ENCODE measurements around the gene ZBTB32.
A peak's percentile ranks its signal among the peaks of the same experiment; 100 is the strongest.
"Not testable (repeated sequence)": the region's sequence is repeated elsewhere in the genome, so short reads cannot be mapped to it uniquely, and the experiment has no call there.

The ZBTB32 gene

GRCh38 chr19:35704218-35704617, at the start of gene ZBTB32:
TSS of gene ZBTB32 (plus strand) at chr19:35704558. CDS start at chr19:35714627, 10,069 bp downstream.
- no peak for DNase-seq

GRCh38 chr19:35654828-35655227, 49.5 kb upstream of the ZBTB32 start:
- DNase-seq, result not testable (repeated sequence)

GRCh38 chr19:35655600-35655999, 48.8 kb upstream of the ZBTB32 start:
- no peak for DNase-seq

- no peak for DNase-seq
These were observed 47.7 kb upstream of the ZBTB32 start for GRCh38 chr19:35656700-35657099.

DNA sequence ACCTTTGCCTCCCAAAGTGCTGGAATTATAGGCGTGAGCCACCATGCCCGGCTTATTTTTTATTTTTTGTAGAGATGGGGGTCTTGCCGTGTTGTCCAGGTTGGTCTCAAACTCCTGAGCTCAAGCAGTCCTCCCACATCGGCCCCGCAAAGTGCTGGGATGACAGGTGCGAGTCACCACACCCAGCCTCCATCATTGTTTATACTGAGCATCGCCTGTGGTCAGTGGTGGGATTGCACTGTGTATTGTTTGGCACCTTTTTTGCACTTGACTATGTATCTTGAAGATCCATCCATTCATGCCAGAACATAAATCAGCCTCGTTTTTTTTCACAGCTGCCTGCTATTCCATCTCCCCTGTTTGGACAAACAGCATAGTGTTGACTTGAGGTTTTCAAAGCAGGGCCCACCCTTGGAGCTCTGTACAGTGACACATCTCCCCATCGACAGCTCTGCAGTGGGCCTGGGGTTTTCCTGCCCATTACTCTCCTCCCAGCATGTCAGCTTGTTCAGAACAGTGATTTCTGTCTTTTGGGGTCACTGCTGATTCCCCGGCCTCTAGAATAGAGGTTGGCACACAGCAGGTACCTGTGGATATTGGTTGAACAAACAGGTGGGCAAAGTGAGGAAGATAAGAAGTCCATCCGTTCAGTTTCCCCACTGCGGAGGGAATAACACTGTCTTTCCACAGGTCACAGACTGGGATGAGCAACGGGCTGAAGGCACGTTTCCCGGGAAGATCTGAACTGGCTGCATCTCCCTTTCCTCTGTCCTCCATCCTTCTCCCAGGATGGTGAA, 46.3 kb upstream of the ZBTB32 start:
- DNase-seq, result no peak

DNA sequence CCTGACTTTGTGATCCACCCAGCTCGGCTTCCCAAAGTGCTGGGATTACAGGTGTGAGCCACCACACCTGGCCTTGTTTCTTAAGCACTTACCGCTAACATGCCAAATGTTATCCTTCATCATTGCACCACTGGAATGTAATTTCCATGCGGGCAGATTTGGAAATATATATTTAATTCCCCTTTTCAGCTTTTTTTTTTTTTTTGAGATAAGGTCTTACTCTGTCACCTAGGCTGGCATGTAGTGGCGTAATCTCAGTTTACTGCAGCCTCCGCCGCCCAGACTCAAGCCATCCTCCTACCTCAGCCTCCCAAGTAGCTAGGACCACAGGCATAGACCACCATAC, 42.4 kb upstream of the ZBTB32 start:
- no peak for DNase-seq

DNA sequence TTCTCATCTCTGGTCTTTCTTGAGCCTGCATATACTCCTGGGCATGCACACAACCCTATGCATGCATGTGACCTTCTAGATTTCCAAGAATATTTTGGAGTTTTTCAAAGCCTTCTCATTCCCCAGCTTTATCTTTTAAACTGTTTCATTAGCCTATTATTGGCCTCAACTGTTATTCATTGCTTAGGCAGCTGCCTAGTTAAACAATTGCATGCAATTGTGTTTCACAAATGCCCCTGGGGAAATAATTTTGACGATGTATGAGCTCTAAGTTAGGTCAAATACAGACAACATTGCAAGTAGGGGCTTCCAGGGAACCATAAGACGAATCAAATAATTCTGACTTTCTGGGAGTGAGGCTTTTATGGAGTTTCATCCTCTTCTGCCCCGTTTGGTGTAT, 40.4 kb upstream of the ZBTB32 start:
- DNase-seq, result no peak

DNA sequence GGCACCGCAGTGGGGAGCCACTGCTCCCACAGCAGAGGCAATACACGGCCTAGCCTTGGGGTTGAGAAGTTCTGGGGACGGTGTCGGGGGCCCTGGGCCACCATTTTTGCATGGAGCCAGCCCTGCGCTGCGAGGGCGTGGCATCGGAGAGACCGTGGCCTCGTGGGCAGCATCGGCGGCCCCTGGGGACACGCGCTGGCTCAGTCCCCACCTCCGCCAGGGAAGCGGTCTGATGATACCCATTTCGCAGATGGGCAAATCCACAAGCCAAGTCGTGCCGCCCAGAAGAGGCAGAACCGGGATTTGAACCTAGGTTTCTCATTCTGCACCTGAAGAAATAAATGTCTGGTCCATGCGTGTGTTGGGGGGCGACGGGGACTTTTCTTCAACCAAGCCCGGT, 39.2 kb upstream of the ZBTB32 start:
- DNase-seq, result no peak

DNA sequence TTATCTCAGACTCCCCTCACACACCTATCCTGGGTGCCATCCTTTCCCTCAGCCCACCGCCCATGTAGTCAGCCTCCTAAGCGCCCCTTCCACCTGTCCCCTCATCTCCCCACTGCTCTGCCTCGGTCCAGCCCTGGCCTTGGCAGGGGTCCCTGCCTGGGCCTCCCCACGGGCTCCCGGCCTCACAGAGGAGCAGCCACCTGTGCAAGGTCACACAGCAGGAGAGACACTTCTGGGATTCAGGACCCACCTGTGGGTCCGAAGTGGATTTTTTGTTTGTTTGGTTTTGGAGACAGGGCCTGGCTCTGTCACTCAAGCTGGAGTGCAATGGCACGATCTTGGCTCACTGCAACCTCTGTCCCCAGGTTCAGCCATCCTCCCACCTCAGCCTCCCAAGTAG, 38.8 kb upstream of the ZBTB32 start:
- DNase-seq, result no peak

DNA sequence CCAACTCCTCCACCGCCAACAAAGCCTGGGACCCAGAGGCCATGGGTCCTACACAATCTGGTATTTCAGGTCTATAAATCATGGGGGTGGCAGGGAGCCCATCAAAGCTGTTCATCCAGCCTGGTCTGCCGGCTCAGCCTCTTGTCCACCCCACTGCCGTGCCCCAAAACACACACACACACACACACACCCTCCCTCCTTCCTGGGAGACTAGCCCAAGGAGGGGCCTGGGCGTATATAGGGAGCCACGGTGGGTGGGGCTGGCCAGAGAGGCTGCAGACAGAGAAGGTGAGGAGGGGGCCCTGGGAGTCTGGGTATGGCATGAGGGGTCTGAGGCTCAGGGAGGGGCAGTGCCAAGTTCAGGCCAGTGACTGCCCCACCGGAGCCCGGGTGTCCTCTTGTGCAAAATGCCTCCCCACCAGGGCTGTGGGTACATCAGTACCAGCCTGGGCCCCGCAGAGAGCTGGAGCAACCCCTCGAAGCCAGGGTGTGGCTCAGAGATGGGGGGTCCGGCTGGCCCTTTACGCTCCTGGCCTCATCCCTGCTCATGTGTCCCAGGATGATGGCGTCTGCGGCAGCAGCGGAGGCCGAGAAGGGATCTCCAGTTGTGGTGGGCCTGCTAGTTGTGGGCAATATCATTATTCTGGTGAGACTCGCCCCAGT, 38.0 kb upstream of the ZBTB32 start, which contains the start of gene UPK1A:
Gene UPK1A, plus strand, starts transcription at position 267 of the 663 bp plus-strand sequence. Its CDS starts 296 bp downstream, at position 563.
- no peak for DNase-seq

DNA sequence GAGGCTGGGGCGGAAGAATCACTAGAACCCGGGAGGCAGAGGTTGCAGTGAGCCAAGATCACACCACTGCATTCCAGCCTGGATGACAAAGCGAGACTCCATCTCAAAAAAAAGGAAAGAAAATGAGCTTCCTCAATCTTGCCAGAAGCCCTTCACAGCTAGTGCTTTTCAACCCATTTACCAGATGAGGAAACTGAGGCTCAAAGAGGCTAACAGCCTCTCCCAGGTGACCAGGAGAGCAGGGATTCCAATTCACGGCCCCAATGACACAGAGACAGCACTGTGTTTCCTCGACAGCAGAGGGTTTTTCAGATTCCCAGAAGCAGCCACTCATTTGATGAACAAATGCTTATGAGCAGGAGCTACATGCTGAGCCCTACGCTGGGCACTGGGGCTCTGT, 34.8 kb upstream of the ZBTB32 start:
- no peak for DNase-seq

DNA sequence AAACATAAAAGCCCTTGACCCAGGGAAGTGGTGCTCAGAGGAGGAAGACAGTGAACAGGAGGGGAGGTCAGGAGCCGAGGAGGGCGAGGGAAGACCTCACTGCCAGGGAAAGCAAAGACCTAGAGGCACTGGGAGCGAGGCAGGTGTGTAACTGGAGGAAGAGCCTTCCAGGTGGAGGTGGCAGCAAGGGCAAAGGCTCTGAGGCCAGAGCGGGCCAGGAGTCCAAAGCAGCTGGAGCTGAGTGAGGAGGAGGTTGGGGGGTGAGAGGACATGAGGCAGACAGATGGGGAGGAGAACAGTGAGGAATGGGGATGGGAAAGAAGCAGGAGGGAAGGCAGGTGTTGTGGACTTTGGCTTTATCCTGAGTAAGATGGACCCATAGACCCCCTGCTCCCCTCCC, 34.4 kb upstream of the ZBTB32 start:
- DNase-seq, result no peak

GRCh38 chr19:35670686-35671085, 33.7 kb upstream of the ZBTB32 start:
- DNase-seq, result no peak

DNA sequence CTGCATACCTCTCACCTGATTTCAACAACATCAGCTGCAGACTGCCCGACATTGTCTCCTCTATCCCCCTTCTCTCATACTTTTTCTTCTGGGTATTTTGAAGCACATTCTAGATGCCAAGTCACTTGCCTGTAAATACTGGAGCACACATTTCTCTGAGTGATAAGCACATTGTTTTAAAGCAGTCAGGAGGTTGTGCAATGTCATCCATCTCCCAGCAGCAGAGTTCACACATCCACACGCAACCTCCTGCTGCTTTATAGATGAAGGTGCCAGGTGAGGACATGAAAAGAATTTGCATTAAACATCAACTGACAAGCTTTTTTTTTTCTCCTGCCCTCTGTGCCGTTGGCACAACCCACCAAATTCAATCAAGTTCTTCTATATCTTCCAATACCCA, 32.5 kb upstream of the ZBTB32 start:
- DNase-seq, result no peak

DNA sequence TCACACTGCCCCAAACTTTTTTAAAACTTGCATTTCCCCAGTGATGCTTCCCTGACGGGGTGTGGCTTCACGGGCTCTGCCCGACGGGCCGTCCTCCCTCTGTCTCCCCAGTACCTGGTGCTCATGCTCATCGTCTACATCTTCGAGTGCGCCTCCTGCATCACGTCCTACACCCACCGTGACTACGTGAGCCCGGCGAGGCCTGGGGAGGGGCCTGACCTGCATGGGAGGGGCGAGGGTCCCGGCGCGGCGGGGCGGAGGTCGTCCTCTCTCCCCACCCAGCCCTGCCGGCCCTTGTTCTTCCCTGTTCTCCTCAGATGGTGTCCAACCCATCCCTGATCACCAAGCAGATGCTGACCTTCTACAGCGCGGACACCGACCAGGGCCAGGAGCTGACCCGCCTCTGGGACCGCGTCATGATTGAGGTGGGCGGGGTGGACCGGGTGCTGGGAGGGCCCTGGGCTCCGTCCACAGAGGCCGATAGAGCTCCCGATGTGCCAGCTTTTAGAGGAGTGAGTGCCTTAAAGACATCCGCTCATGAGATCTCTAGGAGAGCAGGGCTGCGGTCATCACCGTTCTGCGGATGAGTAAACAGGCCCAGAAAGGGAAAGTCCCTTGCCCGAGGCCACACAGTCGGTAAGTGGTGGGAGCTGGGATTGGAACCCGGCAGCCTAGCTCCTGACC, 31.1 kb upstream of the ZBTB32 start:
- DNase-seq, result peak; percentile 34

DNA sequence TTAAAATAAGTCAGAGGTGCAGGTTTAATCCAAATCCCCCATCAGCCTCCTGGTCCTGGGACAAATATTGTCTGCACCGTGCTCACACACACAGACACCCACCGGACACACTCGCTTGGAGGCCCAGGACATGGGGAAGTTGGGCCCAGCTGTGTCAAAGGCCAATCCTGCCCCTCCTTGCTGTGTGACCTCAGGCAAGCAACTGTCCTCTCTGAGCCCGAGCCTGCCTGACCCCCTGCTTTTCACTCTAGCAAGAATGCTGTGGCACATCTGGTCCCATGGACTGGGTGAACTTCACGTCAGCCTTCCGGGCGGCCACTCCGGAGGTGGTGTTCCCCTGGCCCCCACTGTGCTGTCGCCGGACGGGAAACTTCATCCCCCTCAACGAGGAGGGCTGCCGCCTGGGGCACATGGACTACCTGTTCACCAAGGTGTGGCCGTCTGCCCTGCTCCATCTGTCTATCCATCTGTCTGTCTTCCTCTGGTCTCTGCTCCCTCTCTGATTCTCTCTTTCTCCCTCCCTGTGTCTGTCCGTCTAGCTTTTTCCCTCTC, 28.7 kb upstream of the ZBTB32 start:
- no peak for DNase-seq

- DNase-seq, result no peak
These were observed 14.5 kb upstream of the ZBTB32 start for GRCh38 chr19:35689836-35690235.

- not testable (repeated sequence) for DNase-seq
These were observed 13.3 kb upstream of the ZBTB32 start for GRCh38 chr19:35691106-35691505.

GRCh38 chr19:35692010-35692409, 12.3 kb upstream of the ZBTB32 start:
- no peak for DNase-seq

DNA sequence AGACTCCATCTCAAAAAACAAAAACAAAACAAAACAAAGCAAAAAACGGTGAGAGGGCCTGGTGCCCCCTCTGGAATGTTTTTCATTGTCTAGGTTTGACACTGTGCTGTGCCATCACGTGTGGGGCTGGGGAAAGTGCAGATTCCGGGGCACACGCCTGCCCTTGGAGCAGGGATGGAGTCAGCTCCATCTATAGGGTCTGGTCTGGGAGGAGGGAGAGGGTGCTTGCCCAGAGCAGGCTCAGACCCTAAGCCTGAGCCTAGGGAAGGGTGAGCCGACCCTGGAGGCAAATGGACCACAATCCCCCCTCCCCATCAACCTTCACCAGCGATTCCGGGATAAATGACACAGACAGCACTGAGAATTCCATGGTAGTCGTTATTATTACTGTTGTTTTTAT, 10.9 kb upstream of the ZBTB32 start:
- DNase-seq, result no peak

GRCh38 chr19:35693835-35694599, 10.3 kb upstream of the ZBTB32 start:
- peak; percentile 88 for DNase-seq

DNA sequence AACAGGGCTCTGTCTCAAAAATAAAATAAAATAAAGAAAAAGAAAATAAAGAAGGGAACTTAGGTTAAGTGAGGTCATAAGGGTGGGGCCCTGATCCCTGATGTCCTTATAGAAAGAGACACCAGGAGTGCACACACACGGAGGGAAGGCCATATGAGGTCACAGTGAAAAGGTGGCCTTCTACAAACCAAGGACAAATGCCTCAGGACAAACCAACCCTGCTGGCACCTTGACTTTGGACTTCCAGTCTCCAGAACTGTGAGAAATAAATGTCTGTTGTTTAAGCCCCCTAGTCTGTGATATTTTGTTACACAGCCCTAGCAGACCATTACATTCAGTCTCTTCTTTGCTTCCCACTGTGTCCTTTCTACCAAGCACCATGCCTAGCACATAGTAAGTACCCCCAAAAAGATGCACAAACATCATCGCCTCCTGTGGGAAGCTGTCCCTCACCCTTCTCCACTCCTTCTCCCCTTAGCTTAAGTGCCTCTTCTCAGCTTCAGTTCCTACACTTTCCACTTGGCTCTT, 8.4 kb upstream of the ZBTB32 start:
- DNase-seq, result no peak

- no peak for DNase-seq
These were observed 7.5 kb upstream of the ZBTB32 start for GRCh38 chr19:35696835-35697234.
